ENCODE data around the gene GRM2. TPM values are rescaled to one million over a fixed set of nuclear protein-coding genes. Genes with fewer than 3 reads are reported as not detected.

GRM2 gene
- total and polyA plus RNA-seq, 10 of the 15 experiments (the other 5 are each of a cell fraction or from before 2014, with no cell fraction given), result 0.01 to 0.14 (median 0.06) TPM; not detected in 5

DNA sequence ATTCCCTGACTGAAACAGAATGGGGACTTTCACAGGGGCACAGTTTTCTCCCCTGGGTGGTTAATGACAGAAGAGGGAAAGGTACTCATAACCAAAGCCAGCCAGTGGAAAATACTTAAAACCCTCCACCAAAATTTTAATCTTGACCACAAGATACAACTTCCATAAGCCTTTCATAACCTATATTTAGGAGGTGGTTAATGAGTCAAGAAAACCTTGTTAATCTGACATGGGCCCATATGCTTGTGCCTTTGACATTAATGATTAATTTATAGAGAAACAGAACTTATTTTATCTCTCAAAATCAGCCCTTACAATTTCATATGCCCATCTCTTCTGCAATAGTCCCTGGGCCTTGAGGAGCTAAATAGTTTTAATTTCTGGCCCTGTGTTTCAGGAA is 41.0 kb downstream of the GRM2 start:
- H3K9me3 ChIP-seq (replicated peaks; ENCODE audit: control insufficient read depth, insufficient read depth, low read length), result no peaks in the 10 kb centered on the region
- H3K4me3 ChIP-seq, result no peak overlapping the region
- no peak for ATAC-seq
- H4K20me1 ChIP-seq (ENCODE audit: control insufficient read depth, insufficient read depth), result no peaks in the 10 kb centered on the region
- ChIA-PET CTCF (no interaction called here), RAD21 (ENCODE audit: unreplicated experiment) (no interaction called here), POLR2A (no interaction called here), SMC1A (ENCODE audit: uncharacterized antibody, unreplicated experiment) (no interaction called here)
- in situ Hi-C loops (cut with MboI) (no loop called here), intact Hi-C loops (cut with micrococcal nuclease; ENCODE audit: unreplicated experiment) (no loop called here)
- no peak overlapping the region for H2AFZ ChIP-seq (ENCODE audit: control insufficient read depth, low read depth, low read length)
- no peaks in the 10 kb centered on the region for H3K36me3 ChIP-seq (ENCODE audit: control insufficient read depth in 2 of 2, insufficient read depth in 2 of 2, low read length in 1 of 2)
- FAIRE-seq, result no peak
- H3K27ac ChIP-seq (ENCODE audit: control insufficient read depth, insufficient read depth), result no peak overlapping the region
- H3K9ac ChIP-seq (ENCODE audit: control insufficient read depth, insufficient read depth, low read length), result no peak overlapping the region
- TF ChIP-seq ZNF274 (IDR thresholded peaks at IDR 0.05; ENCODE audit: insufficient read depth, insufficient read length) (no peak), ZNF622 (IDR thresholded peaks at IDR 0.05) (no peak), NBN (IDR thresholded peaks at IDR 0.05) (no peak), HDAC2 (IDR thresholded peaks at IDR 0.05) (no peak), PML (IDR thresholded peaks at IDR 0.05; ENCODE audit: low read length) (no peak), RFX5 (IDR thresholded peaks at IDR 0.05; ENCODE audit: low read depth, low read length) (no peak), JUNB (IDR thresholded peaks at IDR 0.05) (no peak), IRF4 (IDR thresholded peaks at IDR 0.05; ENCODE audit: low read depth, low read length) (no peak), SREBF2 (IDR thresholded peaks at IDR 0.05; ENCODE audit: low read length) (no peak), RCOR1 (conservative IDR thresholded peaks at IDR 0.05; ENCODE audit: low read depth, low read length) (no peak)
- TF ChIP-seq, protein P1, sequence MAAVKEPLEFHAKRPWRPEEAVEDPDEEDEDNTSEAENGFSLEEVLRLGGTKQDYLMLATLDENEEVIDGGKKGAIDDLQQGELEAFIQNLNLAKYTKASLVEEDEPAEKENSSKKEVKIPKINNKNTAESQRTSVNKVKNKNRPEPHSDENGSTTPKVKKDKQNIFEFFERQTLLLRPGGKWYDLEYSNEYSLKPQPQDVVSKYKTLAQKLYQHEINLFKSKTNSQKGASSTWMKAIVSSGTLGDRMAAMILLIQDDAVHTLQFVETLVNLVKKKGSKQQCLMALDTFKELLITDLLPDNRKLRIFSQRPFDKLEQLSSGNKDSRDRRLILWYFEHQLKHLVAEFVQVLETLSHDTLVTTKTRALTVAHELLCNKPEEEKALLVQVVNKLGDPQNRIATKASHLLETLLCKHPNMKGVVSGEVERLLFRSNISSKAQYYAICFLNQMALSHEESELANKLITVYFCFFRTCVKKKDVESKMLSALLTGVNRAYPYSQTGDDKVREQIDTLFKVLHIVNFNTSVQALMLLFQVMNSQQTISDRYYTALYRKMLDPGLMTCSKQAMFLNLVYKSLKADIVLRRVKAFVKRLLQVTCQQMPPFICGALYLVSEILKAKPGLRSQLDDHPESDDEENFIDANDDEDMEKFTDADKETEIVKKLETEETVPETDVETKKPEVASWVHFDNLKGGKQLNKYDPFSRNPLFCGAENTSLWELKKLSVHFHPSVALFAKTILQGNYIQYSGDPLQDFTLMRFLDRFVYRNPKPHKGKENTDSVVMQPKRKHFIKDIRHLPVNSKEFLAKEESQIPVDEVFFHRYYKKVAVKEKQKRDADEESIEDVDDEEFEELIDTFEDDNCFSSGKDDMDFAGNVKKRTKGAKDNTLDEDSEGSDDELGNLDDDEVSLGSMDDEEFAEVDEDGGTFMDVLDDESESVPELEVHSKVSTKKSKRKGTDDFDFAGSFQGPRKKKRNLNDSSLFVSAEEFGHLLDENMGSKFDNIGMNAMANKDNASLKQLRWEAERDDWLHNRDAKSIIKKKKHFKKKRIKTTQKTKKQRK (IDR thresholded peaks at IDR 0.05; ENCODE audit: low read depth, low read length), result no peak
- TF ChIP-seq, protein P2, sequence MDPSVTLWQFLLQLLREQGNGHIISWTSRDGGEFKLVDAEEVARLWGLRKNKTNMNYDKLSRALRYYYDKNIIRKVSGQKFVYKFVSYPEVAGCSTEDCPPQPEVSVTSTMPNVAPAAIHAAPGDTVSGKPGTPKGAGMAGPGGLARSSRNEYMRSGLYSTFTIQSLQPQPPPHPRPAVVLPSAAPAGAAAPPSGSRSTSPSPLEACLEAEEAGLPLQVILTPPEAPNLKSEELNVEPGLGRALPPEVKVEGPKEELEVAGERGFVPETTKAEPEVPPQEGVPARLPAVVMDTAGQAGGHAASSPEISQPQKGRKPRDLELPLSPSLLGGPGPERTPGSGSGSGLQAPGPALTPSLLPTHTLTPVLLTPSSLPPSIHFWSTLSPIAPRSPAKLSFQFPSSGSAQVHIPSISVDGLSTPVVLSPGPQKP (IDR thresholded peaks at IDR 0.05; ENCODE audit: low read depth, low read length), result no peak
- TF ChIP-seq, protein P3, sequence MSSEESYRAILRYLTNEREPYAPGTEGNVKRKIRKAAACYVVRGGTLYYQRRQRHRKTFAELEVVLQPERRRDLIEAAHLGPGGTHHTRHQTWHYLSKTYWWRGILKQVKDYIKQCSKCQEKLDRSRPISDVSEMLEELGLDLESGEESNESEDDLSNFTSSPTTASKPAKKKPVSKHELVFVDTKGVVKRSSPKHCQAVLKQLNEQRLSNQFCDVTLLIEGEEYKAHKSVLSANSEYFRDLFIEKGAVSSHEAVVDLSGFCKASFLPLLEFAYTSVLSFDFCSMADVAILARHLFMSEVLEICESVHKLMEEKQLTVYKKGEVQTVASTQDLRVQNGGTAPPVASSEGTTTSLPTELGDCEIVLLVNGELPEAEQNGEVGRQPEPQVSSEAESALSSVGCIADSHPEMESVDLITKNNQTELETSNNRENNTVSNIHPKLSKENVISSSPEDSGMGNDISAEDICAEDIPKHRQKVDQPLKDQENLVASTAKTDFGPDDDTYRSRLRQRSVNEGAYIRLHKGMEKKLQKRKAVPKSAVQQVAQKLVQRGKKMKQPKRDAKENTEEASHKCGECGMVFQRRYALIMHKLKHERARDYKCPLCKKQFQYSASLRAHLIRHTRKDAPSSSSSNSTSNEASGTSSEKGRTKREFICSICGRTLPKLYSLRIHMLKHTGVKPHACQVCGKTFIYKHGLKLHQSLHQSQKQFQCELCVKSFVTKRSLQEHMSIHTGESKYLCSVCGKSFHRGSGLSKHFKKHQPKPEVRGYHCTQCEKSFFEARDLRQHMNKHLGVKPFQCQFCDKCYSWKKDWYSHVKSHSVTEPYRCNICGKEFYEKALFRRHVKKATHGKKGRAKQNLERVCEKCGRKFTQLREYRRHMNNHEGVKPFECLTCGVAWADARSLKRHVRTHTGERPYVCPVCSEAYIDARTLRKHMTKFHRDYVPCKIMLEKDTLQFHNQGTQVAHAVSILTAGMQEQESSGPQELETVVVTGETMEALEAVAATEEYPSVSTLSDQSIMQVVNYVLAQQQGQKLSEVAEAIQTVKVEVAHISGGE (CRISPR knock-in tag; IDR thresholded peaks at IDR 0.05), result no peak
- TF ChIP-seq, protein P4, sequence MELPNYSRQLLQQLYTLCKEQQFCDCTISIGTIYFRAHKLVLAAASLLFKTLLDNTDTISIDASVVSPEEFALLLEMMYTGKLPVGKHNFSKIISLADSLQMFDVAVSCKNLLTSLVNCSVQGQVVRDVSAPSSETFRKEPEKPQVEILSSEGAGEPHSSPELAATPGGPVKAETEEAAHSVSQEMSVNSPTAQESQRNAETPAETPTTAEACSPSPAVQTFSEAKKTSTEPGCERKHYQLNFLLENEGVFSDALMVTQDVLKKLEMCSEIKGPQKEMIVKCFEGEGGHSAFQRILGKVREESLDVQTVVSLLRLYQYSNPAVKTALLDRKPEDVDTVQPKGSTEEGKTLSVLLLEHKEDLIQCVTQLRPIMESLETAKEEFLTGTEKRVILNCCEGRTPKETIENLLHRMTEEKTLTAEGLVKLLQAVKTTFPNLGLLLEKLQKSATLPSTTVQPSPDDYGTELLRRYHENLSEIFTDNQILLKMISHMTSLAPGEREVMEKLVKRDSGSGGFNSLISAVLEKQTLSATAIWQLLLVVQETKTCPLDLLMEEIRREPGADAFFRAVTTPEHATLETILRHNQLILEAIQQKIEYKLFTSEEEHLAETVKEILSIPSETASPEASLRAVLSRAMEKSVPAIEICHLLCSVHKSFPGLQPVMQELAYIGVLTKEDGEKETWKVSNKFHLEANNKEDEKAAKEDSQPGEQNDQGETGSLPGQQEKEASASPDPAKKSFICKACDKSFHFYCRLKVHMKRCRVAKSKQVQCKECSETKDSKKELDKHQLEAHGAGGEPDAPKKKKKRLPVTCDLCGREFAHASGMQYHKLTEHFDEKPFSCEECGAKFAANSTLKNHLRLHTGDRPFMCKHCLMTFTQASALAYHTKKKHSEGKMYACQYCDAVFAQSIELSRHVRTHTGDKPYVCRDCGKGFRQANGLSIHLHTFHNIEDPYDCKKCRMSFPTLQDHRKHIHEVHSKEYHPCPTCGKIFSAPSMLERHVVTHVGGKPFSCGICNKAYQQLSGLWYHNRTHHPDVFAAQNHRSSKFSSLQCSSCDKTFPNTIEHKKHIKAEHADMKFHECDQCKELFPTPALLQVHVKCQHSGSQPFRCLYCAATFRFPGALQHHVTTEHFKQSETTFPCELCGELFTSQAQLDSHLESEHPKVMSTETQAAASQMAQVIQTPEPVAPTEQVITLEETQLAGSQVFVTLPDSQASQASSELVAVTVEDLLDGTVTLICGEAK (IDR thresholded peaks at IDR 0.05; ENCODE audit: borderline replicate concordance), result no peak
- H3K4me1 ChIP-seq (ENCODE audit: control insufficient read depth, insufficient read depth, low read length), result no peaks in the 10 kb centered on the region
- BruUV-seq (replicated peaks), result no TSS peak
- no peaks in the 10 kb centered on the region for H3K79me2 ChIP-seq (ENCODE audit: control insufficient read depth, insufficient read depth, low read length)
- H3K4me2 ChIP-seq (ENCODE audit: control insufficient read depth, insufficient read depth), result no peak overlapping the region
- no peaks in the 10 kb centered on the region for H3K27me3 ChIP-seq (replicated peaks in 1 of 2; ENCODE audit: control insufficient read depth in 2 of 2, insufficient read depth in 2 of 2, low read length in 1 of 2)
- no peak for DNase-seq (ENCODE audit: low read depth, low spot score)
